Transverse colon (tissue), 4 donors: ENCODE measurements around the gene CD70.

Experiments used
- CTCF ChIP-seq, 5 experiments: fragments of 200-600 bp in 3 of 5; fragments of 450-650 bp in 2 of 5; sonication (generic) in 3 of 5; IDR thresholded peaks; 1 replicate in 2 of 5; 2 replicates in 3 of 5; pipeline ENCODE4 v1.5.1; 2016 to 2017; ENCODE audit warnings: antibody characterized with exemption in 5 of 5, inconsistent platforms in 3 of 5, mild to moderate bottlenecking in 2 of 5, moderate library complexity in 1 of 5
- EP300 ChIP-seq: sonication (generic); formaldehyde crosslinking; IDR thresholded peaks from one replicate; pipeline ENCODE4 v1.6.1; 2017; ENCODE audit warnings: antibody characterized with exemption, low read depth
- POLR2A ChIP-seq: fragments of 450-650 bp; IDR thresholded peaks from one replicate; pipeline ENCODE4 v1.6.1; 2016; ENCODE audit warnings: antibody characterized with exemption, mild to moderate bottlenecking, moderate library complexity
- POLR2AphosphoS5 ChIP-seq, 3 donors: sonication (generic); formaldehyde crosslinking; IDR thresholded peaks; one replicate each; pipeline ENCODE4 v1.6.1; 2016; ENCODE audit warnings: antibody characterized with exemption in 3 of 3

- TF ChIP-seq CTCF (IDR thresholded peaks at IDR 0.05): no peak
- TF ChIP-seq POLR2A: no peak
- no peak for TF ChIP-seq POLR2AphosphoS5 (IDR thresholded peaks at IDR 0.05)
- no peak for TF ChIP-seq EP300
These were observed 9.0 kb upstream of the CD70 start for GRCh38 chr19:6599866-6600454.
